HEK293 (cell line): ENCODE results near the gene LRRC8C.

Experiments
- CTCF ChIA-PET: fragments of 350-600 bp; formaldehyde crosslinking; extraction: SDS; loops from one replicate; lab custom pipeline; 2021; ENCODE audit warnings: antibody characterized with exemption; lab: Yijun Ruan, JAX
- POLR2A ChIA-PET: fragments of 300-600 bp; formaldehyde crosslinking; extraction: SDS; loops from one replicate; lab custom pipeline; 2020; ENCODE audit warnings: antibody characterized with exemption, inconsistent platforms; lab: Yijun Ruan, JAX
- H3K27ac ChIP-seq: fragments of 200-500 bp; sonication (Bioruptor generic); 2 replicates; pipeline ENCODE4 v1.5.1; 2014; ENCODE audit warnings: low read depth, low read length, control low read depth, inconsistent platforms; ENCODE audit errors: extremely low read depth
- H3K36me3 ChIP-seq, 2 experiments: fragments of 200-500 bp in 1 of 2; sonication (Bioruptor generic) in 1 of 2; 1 replicate in 1 of 2; 2 replicates in 1 of 2; pipeline ENCODE4 v1.5.1; 2014 to 2017; ENCODE audit warnings: inconsistent platforms in 2 of 2, low read length in 2 of 2; ENCODE audit not compliant: control insufficient read depth in 2 of 2, insufficient read depth in 1 of 2
- H3K4me1 ChIP-seq: fragments of 200-500 bp; sonication (Bioruptor generic); 2 replicates; pipeline ENCODE4 v1.5.1; 2014; ENCODE audit warnings: mild to moderate bottlenecking, low read length, inconsistent platforms; ENCODE audit not compliant: control insufficient read depth, insufficient read depth
- H3K4me3 ChIP-seq: 2 replicates; pipeline ENCODE4 v1.5.1; 2011; ENCODE audit warnings: low read depth, mild to moderate bottlenecking, control low read depth, low read length, moderate library complexity
- H3K9me3 ChIP-seq: fragments of 200-500 bp; sonication (Bioruptor generic); 2 replicates; pipeline ENCODE4 v1.5.1; 2014; ENCODE audit warnings: low read depth, low read length, inconsistent platforms; ENCODE audit not compliant: control insufficient read depth, insufficient read depth
- AEBP2 ChIP-seq: fragments of 450-650 bp; formaldehyde crosslinking; IDR thresholded peaks from 2 replicates; pipeline ENCODE4 v1.5.1; 2016; ENCODE audit warnings: missing biosample characterization, missing genetic modification characterization, borderline replicate concordance
- BCL11B ChIP-seq: fragments of 450-650 bp; formaldehyde crosslinking; IDR thresholded peaks from 2 replicates; pipeline ENCODE4 v1.5.1; 2016; ENCODE audit warnings: low read depth, missing biosample characterization, missing genetic modification characterization
- CTCF ChIP-seq: fragments of 450-650 bp; formaldehyde crosslinking; IDR thresholded peaks from 2 replicates; pipeline ENCODE4 v1.5.1; 2016; ENCODE audit warnings: missing biosample characterization, missing genetic modification characterization
- GLIS1 ChIP-seq: fragments of 450-650 bp; formaldehyde crosslinking; IDR thresholded peaks from 2 replicates; pipeline ENCODE4 v1.5.1; 2016; ENCODE audit warnings: missing biosample characterization, missing genetic modification characterization
- HOXD13 ChIP-seq: sonication (generic); formaldehyde crosslinking; IDR thresholded peaks from 2 replicates; pipeline ENCODE4 v1.8.0; 2022; ENCODE audit warnings: missing genetic modification reagents, borderline replicate concordance
- KLF10 ChIP-seq: fragments of 450-650 bp; IDR thresholded peaks from 2 replicates; pipeline ENCODE4 v1.5.1; 2018; ENCODE audit warnings: missing biosample characterization, mild to moderate bottlenecking, missing genetic modification characterization
- OSR2 ChIP-seq: fragments of 450-650 bp; formaldehyde crosslinking; IDR thresholded peaks from 2 replicates; pipeline ENCODE4 v1.5.1; 2016; ENCODE audit warnings: missing biosample characterization, missing genetic modification characterization
- RBAK ChIP-seq: fragments of 450-650 bp; formaldehyde crosslinking; IDR thresholded peaks from 2 replicates; pipeline ENCODE4 v1.5.1; 2016; ENCODE audit warnings: missing biosample characterization, missing genetic modification characterization
- SCRT2 ChIP-seq: fragments of 450-650 bp; formaldehyde crosslinking; IDR thresholded peaks from 2 replicates; pipeline ENCODE4 v1.5.1; 2016; ENCODE audit warnings: missing biosample characterization, missing genetic modification characterization
- SP7 ChIP-seq: fragments of 450-650 bp; formaldehyde crosslinking; IDR thresholded peaks from 2 replicates; pipeline ENCODE4 v1.5.1; 2016; ENCODE audit warnings: missing biosample characterization, missing genetic modification characterization
- YY2 ChIP-seq: fragments of 450-650 bp; formaldehyde crosslinking; IDR thresholded peaks from 2 replicates; pipeline ENCODE4 v1.5.1; 2016; ENCODE audit warnings: missing biosample characterization, missing genetic modification characterization
- ZBTB20 ChIP-seq: fragments of 450-650 bp; formaldehyde crosslinking; IDR thresholded peaks from 2 replicates; pipeline ENCODE4 v1.5.1; 2016; ENCODE audit warnings: missing biosample characterization, missing genetic modification characterization
- ZBTB8A ChIP-seq: fragments of 450-650 bp; formaldehyde crosslinking; IDR thresholded peaks from 2 replicates; pipeline ENCODE4 v1.5.1; 2016; ENCODE audit warnings: missing biosample characterization, missing genetic modification characterization
- ZNF146 ChIP-seq: fragments of 450-650 bp; formaldehyde crosslinking; IDR thresholded peaks from 2 replicates; pipeline ENCODE4 v1.5.1; 2016; ENCODE audit warnings: missing biosample characterization, missing genetic modification characterization
- ZNF2 ChIP-seq: fragments of 450-650 bp; formaldehyde crosslinking; IDR thresholded peaks from 2 replicates; pipeline ENCODE4 v1.5.1; 2016; ENCODE audit warnings: missing biosample characterization, missing genetic modification characterization
- ZNF37A ChIP-seq: fragments of 450-650 bp; IDR thresholded peaks from 2 replicates; pipeline ENCODE4 v1.5.1; 2018; ENCODE audit warnings: missing biosample characterization, missing genetic modification characterization
- ZNF404 ChIP-seq: fragments of 450-650 bp; formaldehyde crosslinking; IDR thresholded peaks from 2 replicates; pipeline ENCODE4 v1.5.1; 2017; ENCODE audit warnings: missing biosample characterization, missing genetic modification characterization
- ZNF48 ChIP-seq: fragments of 450-650 bp; formaldehyde crosslinking; IDR thresholded peaks from 2 replicates; pipeline ENCODE4 v1.5.1; 2016; ENCODE audit warnings: missing biosample characterization, missing genetic modification characterization
- ZNF510 ChIP-seq: fragments of 450-650 bp; formaldehyde crosslinking; IDR thresholded peaks from 2 replicates; pipeline ENCODE4 v1.5.1; 2018; ENCODE audit warnings: mild to moderate bottlenecking, missing genetic modification characterization, missing biosample characterization; ENCODE audit not compliant: insufficient replicate concordance
- ZNF514 ChIP-seq: fragments of 450-650 bp; formaldehyde crosslinking; IDR thresholded peaks from 2 replicates; pipeline ENCODE4 v1.5.1; 2016; ENCODE audit warnings: missing biosample characterization, missing genetic modification characterization
- ZNF548 ChIP-seq: fragments of 450-650 bp; formaldehyde crosslinking; IDR thresholded peaks from 2 replicates; pipeline ENCODE4 v1.5.1; 2016; ENCODE audit warnings: missing biosample characterization, missing genetic modification characterization
- ZNF549 ChIP-seq: fragments of 450-650 bp; IDR thresholded peaks from 2 replicates; pipeline ENCODE4 v1.5.1; 2018; ENCODE audit warnings: missing biosample characterization, missing genetic modification characterization, mild to moderate bottlenecking, inconsistent platforms, moderate library complexity
- ZNF555 ChIP-seq: fragments of 450-650 bp; formaldehyde crosslinking; conservative IDR thresholded peaks from 2 replicates; pipeline ENCODE4 v1.5.1; 2017; ENCODE audit warnings: missing biosample characterization, mild to moderate bottlenecking, missing genetic modification characterization, inconsistent platforms
- ZNF596 ChIP-seq: fragments of 450-650 bp; IDR thresholded peaks from 2 replicates; pipeline ENCODE4 v1.5.0; 2018; ENCODE audit warnings: missing biosample characterization, mild to moderate bottlenecking, missing genetic modification characterization, moderate library complexity
- ZNF600 ChIP-seq: fragments of 450-650 bp; formaldehyde crosslinking; IDR thresholded peaks from 2 replicates; pipeline ENCODE4 v1.5.1; 2016; ENCODE audit warnings: missing biosample characterization, missing genetic modification characterization
- ZNF624 ChIP-seq: fragments of 450-650 bp; formaldehyde crosslinking; IDR thresholded peaks from 2 replicates; pipeline ENCODE4 v1.5.1; 2017; ENCODE audit warnings: missing biosample characterization, missing genetic modification characterization
- ZNF626 ChIP-seq: fragments of 450-650 bp; sonication (Bioruptor Pico); formaldehyde crosslinking; IDR thresholded peaks from 2 replicates; pipeline ENCODE4 v1.5.1; 2018; ENCODE audit warnings: missing biosample characterization, missing genetic modification characterization, inconsistent platforms
- ZNF677 ChIP-seq: fragments of 450-650 bp; IDR thresholded peaks from 2 replicates; pipeline ENCODE4 v1.5.0; 2018; ENCODE audit warnings: missing biosample characterization, mild to moderate bottlenecking, missing genetic modification characterization, moderate library complexity
- ZSCAN18 ChIP-seq: fragments of 450-650 bp; formaldehyde crosslinking; IDR thresholded peaks from 2 replicates; pipeline ENCODE4 v1.5.1; 2016; ENCODE audit warnings: missing biosample characterization, missing genetic modification characterization
- ZXDB ChIP-seq: fragments of 450-650 bp; formaldehyde crosslinking; IDR thresholded peaks from 2 replicates; pipeline ENCODE4 v1.5.1; 2016; ENCODE audit warnings: missing biosample characterization, missing genetic modification characterization

LRRC8C gene

GRCh38 chr1:89631816-89632656, 884 bp upstream of the LRRC8C start:
- POLR2A ChIA-PET: interaction anchor here (0.8 to 1.1 kb wide), 2 partner anchors 131 kb away, joined by 4 read pairs; no protein-coding TSS in a partner anchor
- Histone ChIP-seq H3K4me1 (peaks cover 6% of the 10 kb centered on the region), H3K36me3 (no peaks in the 10 kb centered on the region), H3K4me3 (peak overlapping the region; percentile 91), H3K9me3 (no peaks in the 10 kb centered on the region), H3K27ac (peak overlapping the region; percentile 56; the same call in 1 of the 2 replicates)
- CTCF ChIA-PET: interaction anchor here (0.5 to 4.7 kb wide), 10 partner anchors 14 to 1074 kb away, joined by 3 to 33 read pairs (median 4); no protein-coding TSS in a partner anchor
- no peak; the same call in 1 of the 2 replicates for TF ChIP-seq BCL11B (tag by site-specific recombination)
- no peak for TF ChIP-seq ZNF624 (tag by site-specific recombination)
- TF ChIP-seq AEBP2: no peak
- TF ChIP-seq ZXDB (tag by site-specific recombination): peak; percentile 94
- 0 out of 2 replicates have a peak, but pooled peaks have one; percentile 20 for TF ChIP-seq OSR2 (tag by site-specific recombination)
- no peak for TF ChIP-seq KLF10 (tag by site-specific recombination)
- no peak for TF ChIP-seq ZNF549 (tag by site-specific recombination)
- no peak for TF ChIP-seq ZNF510 (tag by site-specific recombination)
- no peak for TF ChIP-seq ZNF146
- peak; percentile 98 for TF ChIP-seq SCRT2 (tag by site-specific recombination)
- 0 out of 2 replicates have a peak, but pooled peaks have one; percentile 9 for TF ChIP-seq ZNF600 (tag by site-specific recombination)
- no peak for TF ChIP-seq CTCF (tag by site-specific recombination)
- no peak for TF ChIP-seq ZNF626 (tag by site-specific recombination)
- TF ChIP-seq HOXD13 (CRISPR knock-in tag): no peak
- peak; percentile 68 for TF ChIP-seq ZBTB8A
- TF ChIP-seq SP7: peak; percentile 52
- TF ChIP-seq YY2: no peak
- TF ChIP-seq ZBTB20: peak; percentile 89; the same call in 1 of the 2 replicates
- no peak for TF ChIP-seq ZNF37A (tag by site-specific recombination)
- no peak for TF ChIP-seq ZNF514 (tag by site-specific recombination)
- TF ChIP-seq GLIS1 (tag by site-specific recombination): no peak
- TF ChIP-seq ZSCAN18 (tag by site-specific recombination): no peak
- TF ChIP-seq RBAK (tag by site-specific recombination): no peak
- no peak for TF ChIP-seq ZNF548 (tag by site-specific recombination)
- no peak for TF ChIP-seq ZNF596 (tag by site-specific recombination)
- TF ChIP-seq ZNF404: no peak
- TF ChIP-seq ZNF2: peak; percentile 67; the same call in 1 of the 2 replicates
- no peak for TF ChIP-seq ZNF677 (tag by site-specific recombination)
- TF ChIP-seq ZNF48 (tag by site-specific recombination): no peak
- TF ChIP-seq ZNF555 (tag by site-specific recombination): no peak
